Astrocyte (in vitro differentiated cells and primary cell): ENCODE measurements around the gene GABBR2. TPM values are rescaled to one million over a fixed set of nuclear protein-coding genes. Genes with fewer than 3 reads are reported as not detected.

Experiments used
- DNase-seq: peaks from one replicate; pipeline ENCODE4 v3.0.0-alpha.2; 2010; ENCODE audit warnings: low read depth
- FAIRE-seq: peaks from 2 replicates; lab custom pipeline; 2011; peaks lifted over from hg19 to GRCh38; lab: Jason Lieb, UNC
- H2AFZ ChIP-seq: 2 replicates; pipeline ENCODE4 v1.6.0; 2012; ENCODE audit warnings: low read depth, low read length, inconsistent platforms
- H3K27ac ChIP-seq: 2 replicates; pipeline ENCODE4 v1.5.1; 2011; ENCODE audit warnings: low read depth, low read length, inconsistent platforms
- H3K27me3 ChIP-seq: 2 replicates; pipeline ENCODE4 v1.6.0; 2011; ENCODE audit warnings: low read length, inconsistent platforms; ENCODE audit not compliant: insufficient read depth
- H3K36me3 ChIP-seq: 2 replicates; pipeline ENCODE4 v1.5.1; 2011; ENCODE audit warnings: low read length, inconsistent platforms; ENCODE audit not compliant: insufficient read depth
- H3K4me1 ChIP-seq: 2 replicates; pipeline ENCODE4 v1.5.1; 2011; ENCODE audit warnings: low read length, inconsistent platforms; ENCODE audit not compliant: insufficient read depth
- H3K4me2 ChIP-seq: 2 replicates; pipeline ENCODE4 v1.6.0; 2012; ENCODE audit warnings: low read length, inconsistent platforms
- H3K4me3 ChIP-seq: 2 replicates; pipeline ENCODE4 v1.5.1; 2011; ENCODE audit warnings: low read depth, mild to moderate bottlenecking, low read length, inconsistent platforms; ENCODE audit not compliant: insufficient read depth
- H3K79me2 ChIP-seq: 2 replicates; pipeline ENCODE4 v1.6.0; 2012; ENCODE audit warnings: mild to moderate bottlenecking, low read length, inconsistent platforms; ENCODE audit not compliant: insufficient read depth
- H3K9ac ChIP-seq: 2 replicates; pipeline ENCODE4 v1.6.0; 2012; ENCODE audit warnings: mild to moderate bottlenecking, low read length, inconsistent platforms
- H3K9me3 ChIP-seq: 2 replicates; pipeline ENCODE4 v1.5.1; 2012; ENCODE audit warnings: low read depth, mild to moderate bottlenecking, low read length, inconsistent platforms; ENCODE audit not compliant: insufficient read depth
- H4K20me1 ChIP-seq: 2 replicates; pipeline ENCODE4 v1.6.0; 2012; ENCODE audit warnings: low read length, inconsistent platforms; ENCODE audit not compliant: insufficient read depth
- H3K27ac Mint-ChIP-seq: one replicate; pipeline ENCODE4 v1.8.0; 2021; ENCODE audit warnings: mild to moderate bottlenecking, mixed read lengths; ENCODE audit not compliant: unreplicated experiment
- H3K27me3 Mint-ChIP-seq: one replicate; pipeline ENCODE4 v1.8.0; 2021; ENCODE audit warnings: low read depth, mixed read lengths; ENCODE audit not compliant: unreplicated experiment
- H3K36me3 Mint-ChIP-seq: one replicate; pipeline ENCODE4 v1.8.0; 2021; ENCODE audit warnings: low read depth, mixed read lengths; ENCODE audit not compliant: unreplicated experiment
- H3K4me1 Mint-ChIP-seq: one replicate; pipeline ENCODE4 v1.8.0; 2021; ENCODE audit warnings: low read depth, mixed read lengths; ENCODE audit not compliant: unreplicated experiment
- H3K4me3 Mint-ChIP-seq: one replicate; pipeline ENCODE4 v1.8.0; 2021; ENCODE audit warnings: mild to moderate bottlenecking, moderate library complexity, mixed read lengths; ENCODE audit not compliant: unreplicated experiment
- H3K9me3 Mint-ChIP-seq: one replicate; pipeline ENCODE4 v1.8.0; 2021; ENCODE audit warnings: mild to moderate bottlenecking, mixed read lengths; ENCODE audit not compliant: unreplicated experiment
- EZH2 ChIP-seq: IDR thresholded peaks from 2 replicates; pipeline ENCODE4 v1.6.1; 2012; ENCODE audit warnings: mild to moderate bottlenecking, low read length, inconsistent platforms; ENCODE audit not compliant: insufficient read depth
- total RNA-seq: library from RNA; stranded (reverse); gene quantifications from 2 replicates; pipeline ENCODE4 v1.2.1, GENCODE V29; 2021
- TF ChIP-seq, protein P1 (sequence below): IDR thresholded peaks from 2 replicates; pipeline ENCODE4 v1.5.1; 2011; ENCODE audit warnings: low read depth, mild to moderate bottlenecking, inconsistent platforms, low read length, moderate library complexity; ENCODE audit not compliant: insufficient read depth

GABBR2 gene
- total RNA-seq, 1 donor from 2014 or later, result 2.0 TPM

- no peak for FAIRE-seq
These were observed 190.2 kb downstream of the GABBR2 start for GRCh38 chr9:98518556-98518955.

DNA sequence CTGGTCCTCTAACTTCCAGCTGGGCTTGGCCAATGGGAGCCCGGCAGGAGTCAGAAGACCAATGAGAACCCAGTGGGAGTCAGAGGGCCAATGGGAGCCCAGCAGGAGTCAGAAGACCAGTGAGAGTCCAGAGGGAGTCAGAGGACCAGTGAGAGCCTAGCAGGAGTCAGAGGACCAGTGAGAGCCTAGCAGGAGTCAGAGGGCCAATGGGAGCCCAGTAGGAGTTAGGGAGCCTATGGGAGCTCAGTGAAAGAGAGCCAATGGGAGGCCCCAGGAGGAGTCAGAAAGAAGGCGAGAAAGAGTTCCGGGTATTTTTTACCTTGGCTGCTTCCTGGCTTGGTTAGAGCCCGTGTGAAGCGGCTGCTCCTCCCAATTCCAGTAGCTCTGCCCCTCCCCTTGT, 191.0 kb downstream of the GABBR2 start:
- H3K27ac ChIP-seq, result no peak overlapping the region
- H3K27me3 ChIP-seq, result no peaks in the 10 kb centered on the region
- peaks cover 15% of the 10 kb centered on the region for H3K4me1 ChIP-seq
- H3K79me2 ChIP-seq, result no peaks in the 10 kb centered on the region
- DNase-seq, result no peak
- Mint-ChIP-seq H3K27me3 (peaks cover 15% of the 10 kb centered on the region), H3K27ac (no peak overlapping the region), H3K4me1 (peaks cover 9% of the 10 kb centered on the region), H3K36me3 (no peaks in the 10 kb centered on the region), H3K9me3 (peaks cover 2% of the 10 kb centered on the region), H3K4me3 (no peak overlapping the region)
- H3K4me3 ChIP-seq, result no peak overlapping the region
- no peak for FAIRE-seq
- H2AFZ ChIP-seq, result no peak overlapping the region
- H3K9ac ChIP-seq, result no peak overlapping the region
- no peaks in the 10 kb centered on the region for H3K9me3 ChIP-seq
- no peaks in the 10 kb centered on the region for H3K36me3 ChIP-seq
- no peak overlapping the region for H3K4me2 ChIP-seq
- TF ChIP-seq, protein P1, sequence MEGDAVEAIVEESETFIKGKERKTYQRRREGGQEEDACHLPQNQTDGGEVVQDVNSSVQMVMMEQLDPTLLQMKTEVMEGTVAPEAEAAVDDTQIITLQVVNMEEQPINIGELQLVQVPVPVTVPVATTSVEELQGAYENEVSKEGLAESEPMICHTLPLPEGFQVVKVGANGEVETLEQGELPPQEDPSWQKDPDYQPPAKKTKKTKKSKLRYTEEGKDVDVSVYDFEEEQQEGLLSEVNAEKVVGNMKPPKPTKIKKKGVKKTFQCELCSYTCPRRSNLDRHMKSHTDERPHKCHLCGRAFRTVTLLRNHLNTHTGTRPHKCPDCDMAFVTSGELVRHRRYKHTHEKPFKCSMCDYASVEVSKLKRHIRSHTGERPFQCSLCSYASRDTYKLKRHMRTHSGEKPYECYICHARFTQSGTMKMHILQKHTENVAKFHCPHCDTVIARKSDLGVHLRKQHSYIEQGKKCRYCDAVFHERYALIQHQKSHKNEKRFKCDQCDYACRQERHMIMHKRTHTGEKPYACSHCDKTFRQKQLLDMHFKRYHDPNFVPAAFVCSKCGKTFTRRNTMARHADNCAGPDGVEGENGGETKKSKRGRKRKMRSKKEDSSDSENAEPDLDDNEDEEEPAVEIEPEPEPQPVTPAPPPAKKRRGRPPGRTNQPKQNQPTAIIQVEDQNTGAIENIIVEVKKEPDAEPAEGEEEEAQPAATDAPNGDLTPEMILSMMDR, result no peak
- no peak for TF ChIP-seq EZH2
- H4K20me1 ChIP-seq, result no peaks in the 10 kb centered on the region

More at GRCh38 chr9:98518556-98518955, 190.2 kb downstream of the GABBR2 start:
- Histone ChIP-seq H3K4me3 (no peak overlapping the region), H2AFZ (no peak overlapping the region), H3K36me3 (no peaks in the 10 kb centered on the region), H3K27me3 (no peaks in the 10 kb centered on the region), H3K9ac (no peak overlapping the region), H3K27ac (no peak overlapping the region), H3K9me3 (no peaks in the 10 kb centered on the region), H3K79me2 (no peaks in the 10 kb centered on the region), H4K20me1 (no peaks in the 10 kb centered on the region), H3K4me2 (no peak overlapping the region), H3K4me1 (peaks cover 15% of the 10 kb centered on the region)
- Mint-ChIP-seq H3K36me3 (no peaks in the 10 kb centered on the region), H3K4me1 (peaks cover 9% of the 10 kb centered on the region), H3K27me3 (peaks cover 15% of the 10 kb centered on the region), H3K27ac (no peak overlapping the region), H3K4me3 (no peak overlapping the region), H3K9me3 (peaks cover 2% of the 10 kb centered on the region)
- TF ChIP-seq EZH2, result no peak
- TF ChIP-seq, protein P1, result no peak
- DNase-seq, result no peak

- Histone ChIP-seq H3K27me3 (no peaks in the 10 kb centered on the region), H3K9me3 (no peaks in the 10 kb centered on the region), H3K4me3 (no peak overlapping the region), H3K9ac (no peak overlapping the region), H3K4me2 (no peak overlapping the region), H3K4me1 (peaks cover 15% of the 10 kb centered on the region), H2AFZ (no peak overlapping the region), H3K36me3 (no peaks in the 10 kb centered on the region), H4K20me1 (no peaks in the 10 kb centered on the region), H3K79me2 (no peaks in the 10 kb centered on the region), H3K27ac (no peak overlapping the region)
- Mint-ChIP-seq H3K9me3 (peaks cover 2% of the 10 kb centered on the region), H3K27me3 (peaks cover 15% of the 10 kb centered on the region), H3K4me3 (no peak overlapping the region), H3K36me3 (no peaks in the 10 kb centered on the region), H3K4me1 (peaks cover 9% of the 10 kb centered on the region), H3K27ac (no peak overlapping the region)
- TF ChIP-seq, protein P1, result no peak
- no peak for TF ChIP-seq EZH2
- no peak for FAIRE-seq
- DNase-seq, result no peak
These were observed 191.7 kb downstream of the GABBR2 start for GRCh38 chr9:98516897-98517503.
